Stimulated activated CD4-positive, alpha-beta T cell treated with anti-CD3 and anti-CD28 coated beads, TNF-alpha, amount 100 ng/mL, for 4 hours (primary cell): ENCODE measurements around the gene NCCRP1.

Experiments used
- DNase-seq, 3 experiments: peaks; one replicate each; pipeline ENCODE4 v3.0.0-alpha.2; 2020; ENCODE audit warnings: low read depth in 3 of 3

Gene NCCRP1

GRCh38 chr19:39165857-39166256, 30.9 kb upstream of the NCCRP1 start:
- DNase-seq, result no peak

- DNase-seq, result no peak
Observed at GRCh38 chr19:39166571-39167391, 30.0 kb upstream of the NCCRP1 start.

DNA sequence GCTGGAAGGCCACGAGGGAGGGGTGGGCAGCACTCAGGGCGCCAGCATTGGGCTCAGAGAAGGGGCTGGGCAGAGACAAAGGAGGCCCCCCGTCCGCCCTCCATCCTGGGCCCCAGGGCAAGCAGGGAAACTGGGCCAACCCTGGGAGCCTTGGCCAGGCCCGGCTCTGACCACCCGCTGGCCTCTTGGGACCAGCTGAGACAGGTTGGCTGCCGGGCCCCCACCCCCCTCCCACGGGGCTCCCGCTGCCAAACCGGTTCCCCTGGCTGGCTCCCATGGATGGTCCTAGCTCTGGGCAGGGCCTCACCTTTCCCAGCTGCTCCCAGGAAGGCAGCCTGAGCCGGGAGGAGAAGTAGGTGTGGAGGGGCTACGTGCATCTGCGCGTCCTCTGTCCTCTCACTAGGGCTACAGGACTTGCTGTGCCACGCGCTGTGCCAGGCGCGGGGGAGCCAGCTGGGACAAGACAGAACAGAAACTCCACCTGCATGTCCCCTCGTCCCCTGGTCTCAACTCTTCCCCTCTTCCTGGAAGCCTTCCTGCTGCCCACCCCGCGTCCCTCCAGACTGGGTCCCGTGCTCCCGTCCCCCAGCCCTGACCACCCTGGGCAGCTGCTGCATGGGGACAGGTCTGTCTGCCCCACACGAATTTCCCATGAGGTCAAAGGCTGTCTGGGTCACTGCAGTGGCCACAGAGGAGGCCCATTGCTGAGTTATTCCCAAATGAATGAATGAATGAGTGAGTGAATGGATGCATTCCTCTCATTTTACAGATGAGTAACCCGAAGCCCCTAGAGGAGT, 29.1 kb upstream of the NCCRP1 start:
- DNase-seq, result no peak

DNA sequence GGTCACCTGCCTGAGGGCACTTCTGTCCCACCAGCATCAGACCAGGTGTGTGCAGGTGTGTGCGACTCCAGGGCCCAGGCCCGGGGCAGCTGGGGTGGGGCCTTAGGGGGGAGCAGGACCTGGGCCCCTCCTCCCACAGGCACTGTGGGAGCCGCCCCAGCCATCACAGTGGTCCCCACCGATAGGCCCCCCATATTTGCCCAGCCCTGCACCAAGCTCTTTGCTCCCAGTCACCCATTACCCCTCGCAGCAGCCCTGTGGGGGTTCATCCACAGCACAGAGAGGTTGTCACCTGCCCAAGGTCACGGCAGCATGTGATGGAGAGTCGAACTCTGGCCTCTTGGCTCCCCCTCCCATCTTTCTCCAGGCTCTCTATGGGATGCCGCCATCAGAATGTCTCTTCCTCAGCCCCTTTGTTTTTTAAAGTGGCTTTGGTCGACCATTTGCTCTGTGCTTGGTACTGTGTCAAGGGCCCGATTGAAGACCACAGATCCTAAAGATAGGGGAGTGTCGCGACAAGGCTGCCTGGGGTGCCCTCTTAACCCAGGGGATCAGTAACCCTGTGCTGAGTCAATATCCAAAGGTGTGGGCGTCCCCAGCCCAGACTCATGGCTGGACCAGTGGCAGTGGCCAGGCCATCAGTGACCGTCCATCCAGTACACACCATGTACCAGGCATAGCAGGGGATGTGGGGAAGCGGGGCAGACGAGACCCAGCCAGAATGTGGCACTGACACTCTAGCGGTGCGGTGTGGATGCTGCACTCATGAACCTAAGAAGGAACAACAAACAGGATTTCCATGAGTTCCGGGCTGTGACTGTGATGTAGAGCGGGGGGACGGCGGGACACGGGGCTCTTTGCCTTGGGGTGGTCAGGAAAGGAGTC, 28.3 kb upstream of the NCCRP1 start:
- no peak for DNase-seq

DNA sequence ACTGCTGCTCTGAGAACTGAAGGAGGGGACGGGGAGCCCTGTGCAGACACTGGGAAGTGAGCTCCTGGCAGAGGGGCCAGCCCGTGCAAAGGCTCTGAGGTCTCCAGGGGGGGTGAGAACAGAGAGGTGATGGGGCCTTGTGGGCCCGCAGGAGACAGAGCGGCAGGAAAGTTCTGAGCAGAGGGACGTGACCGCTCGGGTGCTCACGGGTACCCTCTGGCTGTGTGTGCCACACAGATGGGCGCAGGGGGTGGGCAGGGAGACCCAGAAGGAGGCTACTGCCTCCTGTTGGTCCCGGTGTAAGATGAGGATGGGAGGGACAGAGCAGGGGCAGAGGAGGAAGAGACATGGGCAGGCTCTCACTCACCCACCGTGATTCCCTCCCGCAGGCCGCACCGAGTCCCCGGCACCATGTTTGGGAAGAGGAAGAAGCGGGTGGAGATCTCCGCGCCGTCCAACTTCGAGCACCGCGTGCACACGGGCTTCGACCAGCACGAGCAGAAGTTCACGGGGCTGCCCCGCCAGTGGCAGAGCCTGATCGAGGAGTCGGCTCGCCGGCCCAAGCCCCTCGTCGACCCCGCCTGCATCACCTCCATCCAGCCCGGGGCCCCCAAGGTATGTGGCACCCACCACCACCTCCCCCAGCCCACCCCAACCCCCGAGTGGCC, 27.5 kb upstream of the NCCRP1 start:
- DNase-seq, result no peak

DNA sequence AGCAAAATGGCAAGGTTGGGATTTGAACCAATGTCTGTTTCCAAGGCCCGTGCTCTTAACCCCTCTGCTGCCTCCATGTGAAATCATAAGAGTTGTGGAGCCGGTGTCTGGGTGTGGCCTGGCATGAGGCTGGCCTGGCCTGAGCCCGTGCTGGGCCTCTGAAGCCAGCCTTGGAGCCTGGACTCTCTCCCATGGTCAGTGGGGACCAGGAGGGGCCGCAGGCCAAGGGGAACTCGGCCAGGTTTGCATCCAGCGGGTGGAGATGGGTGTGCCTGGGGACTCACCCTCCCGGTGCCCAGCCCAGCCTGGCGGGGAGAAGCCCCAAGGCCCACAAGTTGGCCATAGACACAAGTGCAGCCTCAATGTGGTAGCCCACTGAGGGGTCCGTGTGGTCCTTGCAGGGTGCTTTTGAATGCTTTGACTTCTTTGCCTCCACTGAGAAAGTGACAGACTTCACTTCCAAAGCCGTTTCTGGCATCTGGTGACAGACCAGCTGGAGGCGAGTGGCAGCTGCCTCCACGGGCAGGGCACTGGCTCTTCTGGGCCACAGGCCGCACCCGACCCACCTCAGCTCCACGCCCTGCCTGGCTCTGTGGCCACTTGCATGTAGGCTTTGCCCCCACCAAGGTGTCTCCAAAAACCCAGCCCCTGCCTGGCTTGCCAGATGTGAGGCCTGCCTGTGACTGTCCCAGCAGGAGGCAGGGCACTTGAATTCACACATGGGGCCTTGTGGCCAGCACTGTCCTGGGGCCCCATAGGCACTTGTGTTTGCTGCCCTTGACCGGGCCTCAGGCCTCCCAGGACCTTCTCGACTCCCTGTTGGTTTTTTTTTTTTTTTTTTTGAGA, 26.2 kb upstream of the NCCRP1 start:
- DNase-seq, result no peak

DNA sequence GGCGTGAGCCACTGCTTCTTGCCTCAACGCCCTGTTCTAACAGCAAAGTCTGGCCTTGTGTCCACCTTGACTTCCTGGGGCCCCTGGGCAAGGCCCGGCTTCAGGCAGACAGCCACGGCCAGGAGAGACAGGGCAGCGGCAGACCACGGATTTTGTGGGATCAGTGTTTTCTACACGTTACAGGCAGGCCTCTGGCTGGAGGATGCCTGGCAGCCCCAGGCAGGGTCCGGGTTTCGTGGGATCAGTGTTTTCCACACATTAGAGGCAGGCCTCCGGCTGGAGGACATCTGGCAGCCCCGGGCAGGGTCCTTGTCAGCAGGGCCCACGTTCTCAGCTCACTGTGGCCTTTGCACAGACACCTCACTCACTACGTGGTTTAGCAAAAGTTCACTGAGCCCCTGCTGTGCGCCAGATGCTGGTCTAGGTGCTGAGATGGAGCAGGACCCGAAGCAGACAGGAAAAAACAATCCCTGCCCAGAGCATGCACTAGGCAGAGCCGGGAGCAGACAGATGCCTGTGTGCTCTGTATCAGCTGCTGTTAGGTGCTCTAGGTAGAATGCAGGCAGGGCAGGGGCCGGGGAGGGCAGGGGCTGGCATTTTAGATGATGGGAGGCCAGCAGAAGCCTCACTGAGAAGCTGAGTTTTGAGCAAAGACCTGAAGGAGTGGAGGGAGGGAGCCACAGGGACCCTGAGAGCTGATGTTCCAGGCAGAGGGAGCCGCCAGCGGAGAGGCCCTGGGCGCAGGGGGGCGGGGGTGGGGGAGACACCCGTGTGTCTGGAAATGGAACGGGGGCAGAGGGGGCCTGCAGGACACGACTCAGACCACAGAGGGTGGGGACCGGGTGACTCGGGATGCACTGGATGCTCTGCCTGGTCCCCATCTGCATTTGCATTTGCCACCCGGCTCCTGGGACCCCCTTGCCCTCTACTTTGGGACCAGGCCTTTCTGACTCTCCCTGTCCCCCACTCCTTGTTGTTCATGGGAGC, 25.0 kb upstream of the NCCRP1 start:
- no peak for DNase-seq

DNA sequence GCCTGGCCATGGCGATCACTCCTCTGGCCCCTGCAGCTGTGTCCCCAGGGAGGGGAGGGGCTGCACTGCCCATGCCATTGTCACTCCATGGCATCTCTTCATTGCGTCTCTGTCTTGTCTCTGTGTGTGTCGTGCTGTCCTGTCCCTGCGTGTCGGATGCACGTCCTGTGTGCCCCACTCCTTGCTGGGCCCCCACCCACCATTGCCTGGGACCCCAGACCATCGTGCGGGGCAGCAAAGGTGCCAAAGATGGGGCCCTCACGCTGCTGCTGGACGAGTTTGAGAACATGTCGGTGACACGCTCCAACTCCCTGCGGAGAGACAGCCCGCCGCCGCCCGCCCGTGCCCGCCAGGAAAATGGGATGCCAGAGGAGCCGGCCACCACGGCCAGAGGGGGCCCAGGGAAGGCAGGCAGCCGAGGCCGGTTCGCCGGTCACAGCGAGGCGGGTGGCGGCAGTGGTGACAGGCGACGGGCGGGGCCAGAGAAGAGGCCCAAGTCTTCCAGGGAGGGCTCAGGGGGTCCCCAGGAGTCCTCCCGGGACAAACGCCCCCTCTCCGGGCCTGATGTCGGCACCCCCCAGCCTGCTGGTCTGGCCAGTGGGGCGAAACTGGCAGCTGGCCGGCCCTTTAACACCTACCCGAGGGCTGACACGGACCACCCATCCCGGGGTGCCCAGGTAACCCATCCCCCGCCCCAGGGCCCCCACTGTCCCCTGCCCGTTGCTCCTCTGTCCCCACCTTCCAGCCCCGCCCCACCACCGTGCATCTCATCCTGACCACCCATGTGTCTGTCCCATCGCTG, 23.9 kb upstream of the NCCRP1 start:
- DNase-seq, result no peak

DNA sequence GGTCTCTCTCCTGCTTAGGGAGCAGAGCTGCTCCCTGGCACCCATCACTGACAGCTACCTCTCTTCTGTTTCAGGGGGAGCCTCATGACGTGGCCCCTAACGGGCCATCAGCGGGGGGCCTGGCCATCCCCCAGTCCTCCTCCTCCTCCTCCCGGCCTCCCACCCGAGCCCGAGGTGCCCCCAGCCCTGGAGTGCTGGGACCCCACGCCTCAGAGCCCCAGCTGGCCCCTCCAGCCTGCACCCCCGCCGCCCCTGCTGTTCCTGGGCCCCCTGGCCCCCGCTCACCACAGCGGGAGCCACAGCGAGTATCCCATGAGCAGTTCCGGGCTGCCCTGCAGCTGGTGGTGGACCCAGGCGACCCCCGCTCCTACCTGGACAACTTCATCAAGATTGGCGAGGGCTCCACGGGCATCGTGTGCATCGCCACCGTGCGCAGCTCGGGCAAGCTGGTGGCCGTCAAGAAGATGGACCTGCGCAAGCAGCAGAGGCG, 23.2 kb upstream of the NCCRP1 start:
- DNase-seq, result no peak

- no peak for DNase-seq
Observed at GRCh38 chr19:39174142-39174541, 22.6 kb upstream of the NCCRP1 start.

DNA sequence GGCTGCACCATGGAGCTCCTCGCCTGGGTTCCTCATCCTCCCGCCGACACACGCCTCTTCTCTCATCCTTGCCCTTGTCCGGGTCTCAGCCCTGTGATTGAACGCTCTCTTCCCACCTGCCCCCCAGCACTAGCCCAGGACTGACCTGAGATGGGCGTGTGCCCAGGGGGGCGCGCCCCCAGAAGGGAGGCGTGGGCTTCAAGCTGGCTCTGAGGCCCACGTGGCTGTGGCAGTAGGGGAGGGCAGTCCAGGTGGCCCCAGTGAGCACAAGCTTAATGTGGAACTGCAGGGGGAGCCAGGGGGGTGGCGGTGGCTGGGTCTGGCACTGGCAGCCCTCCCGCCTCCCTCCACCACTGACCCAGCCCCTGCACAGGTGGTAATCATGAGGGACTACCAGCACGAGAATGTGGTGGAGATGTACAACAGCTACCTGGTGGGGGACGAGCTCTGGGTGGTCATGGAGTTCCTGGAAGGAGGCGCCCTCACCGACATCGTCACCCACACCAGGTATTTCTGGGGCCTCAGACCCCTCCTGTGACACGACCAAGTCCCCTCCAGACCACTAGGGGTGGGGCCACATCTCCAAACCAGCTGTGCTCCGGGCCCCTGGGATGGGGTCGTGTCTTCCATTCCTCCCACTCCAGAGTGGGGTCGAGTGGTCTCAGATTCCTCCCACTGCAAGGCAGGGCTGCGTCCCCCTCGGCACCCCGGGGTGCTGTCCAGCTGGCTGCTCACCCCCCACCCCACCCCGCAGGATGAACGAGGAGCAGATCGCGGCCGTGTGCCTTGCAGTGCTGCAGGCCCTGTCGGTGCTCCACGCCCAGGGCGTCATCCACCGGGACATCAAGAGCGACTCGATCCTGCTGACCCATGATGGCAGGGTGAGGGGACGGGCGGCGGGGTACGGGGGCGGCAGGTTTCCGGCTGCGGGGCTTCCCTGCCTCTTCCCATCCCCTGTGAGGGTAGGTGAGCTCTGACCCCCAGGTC, 21.9 kb upstream of the NCCRP1 start:
- no peak for DNase-seq

DNA sequence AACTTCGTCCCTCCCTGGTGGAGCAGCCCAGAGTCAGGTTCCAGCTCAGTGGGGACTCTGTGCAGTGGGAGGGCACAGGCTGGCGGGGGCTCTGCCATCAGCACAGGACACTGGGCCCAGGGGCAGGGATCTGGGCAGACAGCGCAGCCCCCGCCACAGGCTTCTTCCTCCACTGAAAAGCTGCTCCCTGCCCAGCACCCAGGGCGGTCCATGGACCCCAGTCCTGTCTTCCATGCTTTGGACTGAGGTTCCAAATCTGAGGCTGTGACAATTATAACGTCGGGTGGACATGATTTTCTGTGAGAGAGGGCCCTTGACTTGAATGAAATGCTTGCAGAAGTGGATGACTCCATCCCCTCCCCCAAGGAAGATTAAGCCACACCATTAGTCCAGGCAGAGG, 21.2 kb upstream of the NCCRP1 start:
- no peak for DNase-seq

- DNase-seq, result no peak
Observed at GRCh38 chr19:39177110-39177699, 19.6 kb upstream of the NCCRP1 start.

DNA sequence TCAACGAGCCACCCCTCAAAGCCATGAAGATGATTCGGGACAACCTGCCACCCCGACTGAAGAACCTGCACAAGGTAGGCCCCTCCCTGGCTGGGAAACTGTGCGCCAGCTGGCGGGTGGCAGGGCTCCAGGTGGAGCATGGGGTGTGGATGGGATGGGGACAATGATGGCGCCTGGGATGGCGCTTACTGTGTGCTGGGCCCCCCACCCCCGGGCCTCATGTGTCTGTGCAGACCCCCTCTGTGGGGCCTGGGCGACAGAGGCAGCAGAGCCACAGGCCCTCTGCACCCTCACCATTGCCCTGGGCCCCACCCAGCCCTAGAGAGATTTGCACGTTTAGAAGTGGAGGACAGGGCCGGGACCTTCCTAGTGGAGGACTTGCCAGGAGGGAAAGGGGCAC, 19.0 kb upstream of the NCCRP1 start:
- DNase-seq, result no peak

GRCh38 chr19:39178296-39179006, 18.3 kb upstream of the NCCRP1 start:
- DNase-seq, result no peak

DNA sequence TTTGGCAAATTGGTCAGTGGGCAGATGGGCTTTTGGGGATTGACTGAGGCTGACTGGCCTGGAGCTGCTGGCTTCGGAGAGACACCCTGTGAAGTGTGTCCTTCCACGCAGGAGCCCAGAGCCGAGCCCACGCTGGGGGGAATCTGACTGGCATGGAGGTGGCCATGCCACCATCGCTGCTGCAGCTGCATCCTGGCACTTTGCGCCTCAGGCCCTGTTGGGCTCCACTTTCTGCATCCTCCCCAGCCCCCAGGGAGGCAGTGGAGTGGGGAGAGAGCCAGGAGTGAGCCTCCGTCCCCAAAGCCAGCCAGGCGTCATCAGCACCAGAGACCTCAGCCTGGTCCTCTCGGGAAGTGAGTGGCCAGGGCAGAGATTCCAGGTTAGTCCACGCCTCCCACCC, 17.0 kb upstream of the NCCRP1 start:
- no peak for DNase-seq
